HUDEP-2 (cell line): Measurements from ENCODE around the gene DDN.

Experiments
- DNase-seq, 76 experiments: peaks; one replicate each; lab custom pipeline; 2025; ENCODE audit not compliant: unreplicated experiment in 76 of 76; lab: John Stamatoyannopoulos, UW

DDN gene

DNA sequence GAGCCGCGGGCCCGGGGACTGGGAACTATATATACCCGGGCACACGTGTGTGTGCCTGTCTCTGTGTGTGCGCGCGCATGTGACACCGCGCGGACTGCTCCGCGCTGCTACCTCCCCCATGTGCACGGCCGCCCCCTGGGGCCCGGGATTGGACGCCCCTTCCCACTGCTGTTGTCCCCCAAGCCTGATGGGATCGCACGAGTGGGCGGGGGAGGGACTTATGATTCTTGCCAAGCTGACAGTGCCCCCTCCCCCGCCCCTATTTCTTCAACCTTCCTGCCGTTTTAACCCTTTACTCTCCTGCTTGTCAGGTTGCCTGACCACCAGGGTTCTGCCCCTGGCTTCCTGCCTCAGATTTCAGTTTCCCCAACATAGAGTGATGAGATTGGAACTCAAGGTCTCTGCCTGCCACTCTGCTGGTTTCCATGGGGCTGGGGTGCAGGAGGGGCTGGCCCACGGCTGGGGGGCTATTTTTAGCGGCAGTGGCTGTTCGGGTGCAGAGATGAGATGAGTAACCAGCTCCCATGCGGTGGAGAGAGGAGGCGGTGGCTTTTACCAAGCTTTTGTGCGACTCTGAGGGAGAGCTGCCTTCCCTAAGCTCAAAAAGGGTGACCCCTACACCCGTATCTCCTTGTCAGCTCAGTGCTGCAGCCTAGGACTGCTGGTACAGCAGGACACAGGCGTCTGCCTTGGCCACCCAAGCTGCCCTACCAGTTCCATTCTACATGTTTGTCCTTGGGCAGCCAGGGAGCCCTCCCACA, at the start of gene DDN:
DDN (minus strand) TSS at position 5 of the 761 bp plus-strand sequence. CDS start 88 bp downstream, outside the sequence.
- peak in 55 of 76 experiments; percentile 8 to 71 (median 43) for DNase-seq

DNA sequence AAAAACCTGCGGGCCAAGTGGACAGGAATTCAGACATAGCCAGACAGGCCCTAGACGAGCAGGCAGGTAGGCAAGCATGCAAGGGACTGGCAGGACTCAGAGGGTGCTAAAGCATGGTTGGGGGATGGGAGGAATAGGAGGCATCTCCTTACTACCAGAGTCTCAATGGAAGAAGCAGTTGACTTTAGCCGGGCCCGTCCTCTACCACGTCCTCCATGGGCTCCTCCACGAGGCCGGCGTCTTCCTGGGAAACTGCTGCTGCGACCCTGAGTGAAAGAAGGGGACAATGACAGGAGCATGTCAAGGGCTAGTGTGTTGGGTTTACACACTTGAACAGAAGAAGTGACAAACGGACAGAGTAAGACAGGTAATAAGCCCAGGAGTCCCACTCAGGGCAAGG, 49.8 kb upstream of the DDN start:
- no peak for DNase-seq

DNA sequence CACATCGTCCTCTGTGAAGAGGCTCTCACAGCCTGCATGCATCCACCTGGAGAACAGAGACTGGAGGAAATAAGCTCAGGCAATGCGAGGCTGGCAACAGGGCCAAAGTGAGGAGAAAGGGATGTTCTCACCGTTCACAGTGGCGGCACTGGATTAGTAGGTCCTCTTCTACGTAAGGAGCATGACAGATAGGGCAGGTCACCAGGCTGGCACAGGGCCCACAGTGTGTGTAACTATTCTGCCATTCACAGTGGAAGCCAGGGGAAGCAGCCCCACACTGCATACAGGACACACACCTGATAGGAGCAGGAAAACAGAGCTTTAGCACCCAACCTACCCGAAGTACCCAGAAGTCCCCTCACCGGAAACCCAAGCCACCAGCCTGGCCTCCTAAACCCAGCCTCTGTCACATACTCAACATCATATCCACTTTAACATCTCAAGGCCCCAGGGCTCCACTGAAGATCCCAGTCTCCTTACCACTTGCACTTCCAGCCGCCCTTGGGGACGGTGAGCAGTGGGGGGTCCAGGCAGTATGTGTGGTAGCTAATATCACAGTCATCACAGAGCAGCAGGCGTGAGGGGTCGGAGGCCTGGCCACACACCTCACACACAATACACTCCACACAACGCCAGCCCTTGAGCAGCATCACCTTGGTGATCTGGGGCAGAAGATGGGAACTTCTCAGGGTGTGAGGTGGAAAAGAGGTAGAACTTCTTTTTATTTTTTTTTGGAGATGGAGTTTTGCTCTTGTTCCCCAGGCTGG, 47.1 kb upstream of the DDN start:
- DNase-seq, result no peak

DNA sequence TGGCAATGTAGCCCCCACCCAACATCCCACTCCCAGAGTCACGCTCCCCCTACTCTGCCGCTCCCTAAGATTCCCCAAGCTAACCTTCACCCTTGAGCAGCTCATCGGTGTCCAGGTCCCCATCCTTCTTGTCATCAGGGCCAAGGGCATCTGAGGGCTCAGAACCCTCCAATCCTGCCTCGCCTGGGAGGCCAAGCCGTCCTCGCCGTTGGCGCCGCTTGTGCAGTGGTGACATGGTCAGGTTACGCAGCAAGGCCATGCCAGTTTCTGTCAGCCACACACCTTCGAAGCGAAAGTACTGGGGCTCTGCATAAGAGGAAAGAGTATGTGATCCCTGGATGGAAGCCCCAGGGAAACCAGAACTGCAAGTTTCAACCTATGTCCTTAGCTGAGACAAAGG, 45.5 kb upstream of the DDN start:
- DNase-seq, result no peak

DNA sequence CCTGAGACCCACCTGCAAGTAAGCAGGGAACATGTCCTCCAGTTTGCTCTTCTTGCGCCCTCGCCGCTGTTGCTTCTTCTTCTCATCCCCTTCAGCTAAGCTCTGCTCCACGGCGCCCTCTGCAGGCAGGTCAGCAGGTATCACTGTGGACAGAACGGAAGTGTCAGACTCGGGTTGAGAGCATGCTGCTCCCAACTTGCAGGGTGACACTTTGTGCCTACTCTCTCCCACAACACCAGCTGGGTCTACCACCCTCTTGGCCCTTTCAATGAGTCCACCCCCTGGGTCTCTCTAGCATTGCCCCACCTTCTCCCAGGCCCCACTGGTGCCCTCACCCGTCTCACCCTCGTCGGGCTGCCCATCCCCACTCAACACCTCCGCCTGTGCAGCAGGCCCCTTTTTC, 44.7 kb upstream of the DDN start:
- peak in 65 of 76 experiments; percentile 4 to 77 (median 48) for DNase-seq

DNA sequence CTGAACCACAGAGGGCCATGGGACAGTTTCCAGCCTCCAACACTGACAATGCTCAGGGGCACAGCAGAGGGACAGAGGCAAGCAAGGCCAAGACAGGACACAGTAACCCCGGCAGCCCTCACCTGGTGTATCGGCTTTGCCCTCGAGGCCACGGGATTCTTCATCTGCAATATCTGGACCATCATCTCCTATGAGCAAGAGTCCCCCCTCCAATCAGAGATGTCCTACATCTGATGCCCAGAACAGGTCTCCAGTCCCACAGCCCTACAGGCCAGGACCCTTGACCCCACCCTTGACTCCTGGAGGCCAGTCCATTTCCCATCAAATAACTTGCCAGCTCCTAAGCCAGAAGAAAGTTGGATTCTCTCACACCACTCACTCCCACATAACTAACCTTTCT, 44.1 kb upstream of the DDN start:
- DNase-seq, result no peak

DNA sequence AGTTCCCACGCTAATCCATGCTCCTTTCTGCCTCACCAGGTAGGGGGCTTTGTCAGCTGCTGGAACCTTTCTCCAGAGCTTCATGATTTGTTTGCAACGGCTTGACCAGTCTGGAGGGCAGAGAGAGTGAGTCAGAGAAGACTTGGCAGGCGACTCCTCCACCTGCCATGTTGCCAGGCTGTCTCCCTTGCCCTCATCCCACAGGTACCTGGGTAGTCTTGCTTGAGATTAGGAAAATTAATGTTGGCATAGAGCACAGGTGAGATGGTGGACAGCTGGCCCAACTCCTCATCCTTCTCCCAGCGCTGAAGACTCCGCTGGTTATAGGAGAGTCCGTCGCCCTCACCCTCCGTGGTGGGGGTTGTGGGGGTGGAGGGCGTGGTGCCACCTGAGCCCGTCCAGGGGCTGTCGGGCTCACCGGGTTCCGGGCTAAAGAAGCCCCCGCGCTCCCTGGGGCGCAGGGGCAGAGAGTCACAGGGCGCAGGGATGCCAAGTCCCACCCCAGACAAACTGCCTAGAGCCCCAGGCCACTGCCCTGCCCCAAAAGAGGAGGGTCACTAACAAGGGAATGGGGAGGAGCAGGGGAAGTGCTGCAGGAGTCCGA, 42.8 kb upstream of the DDN start:
- DNase-seq, result no peak

DNA sequence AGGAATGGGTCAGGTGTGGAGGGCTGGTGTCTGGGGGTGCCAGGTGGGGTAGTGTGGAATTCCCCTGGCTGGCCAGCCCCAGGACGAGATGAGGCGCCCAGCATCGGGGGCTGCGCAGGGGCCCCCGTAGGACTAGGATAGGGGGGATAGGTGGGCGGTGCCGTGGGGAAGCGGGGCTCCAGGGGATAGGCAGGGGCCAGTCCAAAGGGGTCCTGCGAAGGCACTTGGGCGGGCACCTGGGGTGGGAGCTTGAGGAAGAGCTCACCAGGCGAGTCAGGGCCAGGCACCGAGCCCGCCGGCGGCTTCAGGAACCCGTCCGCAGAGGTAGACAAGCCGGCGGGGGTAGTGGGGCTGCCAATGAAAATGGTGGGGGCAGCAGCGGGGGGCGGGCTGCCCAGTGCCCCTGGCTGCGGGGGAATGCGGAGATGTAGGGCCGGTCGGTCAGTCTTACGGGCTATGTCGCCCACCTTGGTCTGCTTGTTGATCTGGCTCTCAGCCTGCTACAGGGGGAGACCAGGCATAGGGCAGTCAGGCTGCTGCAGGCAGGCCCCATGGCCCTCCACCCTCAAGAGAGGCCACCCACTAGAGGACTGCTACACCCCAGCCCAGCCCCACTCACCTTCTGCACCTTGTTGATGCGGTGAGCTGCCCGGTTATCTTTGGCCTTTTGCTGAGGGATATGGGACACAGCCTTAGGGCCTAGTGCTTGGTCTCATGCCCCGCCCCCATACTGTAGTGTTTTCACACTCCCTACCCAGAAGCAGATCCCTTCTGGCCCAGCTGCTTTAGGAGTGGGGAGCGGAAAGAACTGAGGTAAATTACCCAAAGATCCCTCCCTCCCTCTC, 42.1 kb upstream of the DDN start:
- no peak for DNase-seq

DNA sequence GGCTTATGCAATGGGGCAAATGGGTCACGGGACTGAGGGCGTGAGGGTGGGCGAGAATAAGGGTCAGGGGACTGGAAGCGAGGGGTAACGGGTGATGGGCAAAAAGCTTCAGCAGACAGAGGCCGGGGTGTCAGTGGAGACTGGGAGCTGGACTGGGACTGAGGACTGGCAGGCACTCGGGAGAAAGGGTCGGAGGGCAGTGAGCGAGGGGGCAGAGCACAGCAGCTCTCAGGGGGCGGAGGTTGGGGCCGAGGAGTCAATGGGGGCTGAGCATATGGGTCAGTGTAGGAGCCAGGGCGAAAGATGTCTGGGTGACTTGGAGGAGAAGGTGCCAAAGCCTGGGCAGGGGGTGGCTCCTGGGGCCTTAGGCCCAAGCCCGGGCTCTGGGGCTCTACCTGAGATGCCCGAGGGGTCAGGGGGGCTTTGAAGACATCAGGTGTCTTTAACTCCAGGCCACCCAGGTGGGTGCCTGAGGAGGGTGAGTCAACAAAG, 41.2 kb upstream of the DDN start:
- DNase-seq, result no peak

DNA sequence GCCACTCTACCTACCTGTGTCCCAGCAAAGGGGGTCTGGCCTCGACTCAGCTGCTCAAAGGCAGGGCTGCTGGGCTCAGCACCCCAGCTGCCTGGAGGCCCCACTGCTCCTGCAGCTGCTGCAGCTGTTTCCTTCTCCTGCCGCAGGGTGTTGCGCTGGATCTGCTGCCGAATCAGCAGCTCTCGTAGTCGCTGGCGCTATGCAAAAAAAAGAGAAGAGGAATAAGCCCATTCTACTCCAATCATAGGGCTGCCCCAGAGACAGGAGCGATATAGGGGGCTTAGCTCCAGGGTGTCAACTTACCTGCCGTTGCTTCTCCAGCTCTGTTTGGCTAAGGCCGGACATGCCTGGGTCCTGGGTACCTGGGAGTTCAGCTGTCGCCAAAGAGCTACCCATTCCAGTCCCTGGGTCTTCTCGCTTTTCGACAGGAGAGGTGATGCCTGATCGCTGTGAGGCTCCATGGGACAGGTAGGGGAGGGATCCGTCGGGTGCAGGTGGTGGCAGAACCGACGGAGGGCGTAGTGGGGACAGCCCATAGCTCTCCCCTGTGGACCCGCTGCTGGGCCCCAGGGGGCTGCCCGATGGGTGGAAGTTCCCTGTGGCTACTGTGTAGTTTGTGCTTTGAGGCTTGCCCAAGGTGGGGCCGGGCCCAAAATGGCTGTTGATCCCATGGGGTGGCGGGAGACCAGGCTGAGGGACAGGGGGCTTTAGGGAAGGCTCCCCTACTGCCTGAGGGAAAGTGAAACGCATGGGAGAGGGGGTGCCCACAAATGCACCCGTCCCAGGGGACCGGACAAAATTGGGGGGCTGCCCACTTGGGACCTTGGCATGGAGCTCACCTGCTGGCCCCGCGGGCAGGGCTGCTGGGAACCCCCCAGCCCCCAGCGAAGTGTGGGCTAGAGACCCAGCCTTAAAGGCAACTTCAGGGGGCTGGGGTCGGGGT, 40.5 kb upstream of the DDN start:
- no peak for DNase-seq

DNA sequence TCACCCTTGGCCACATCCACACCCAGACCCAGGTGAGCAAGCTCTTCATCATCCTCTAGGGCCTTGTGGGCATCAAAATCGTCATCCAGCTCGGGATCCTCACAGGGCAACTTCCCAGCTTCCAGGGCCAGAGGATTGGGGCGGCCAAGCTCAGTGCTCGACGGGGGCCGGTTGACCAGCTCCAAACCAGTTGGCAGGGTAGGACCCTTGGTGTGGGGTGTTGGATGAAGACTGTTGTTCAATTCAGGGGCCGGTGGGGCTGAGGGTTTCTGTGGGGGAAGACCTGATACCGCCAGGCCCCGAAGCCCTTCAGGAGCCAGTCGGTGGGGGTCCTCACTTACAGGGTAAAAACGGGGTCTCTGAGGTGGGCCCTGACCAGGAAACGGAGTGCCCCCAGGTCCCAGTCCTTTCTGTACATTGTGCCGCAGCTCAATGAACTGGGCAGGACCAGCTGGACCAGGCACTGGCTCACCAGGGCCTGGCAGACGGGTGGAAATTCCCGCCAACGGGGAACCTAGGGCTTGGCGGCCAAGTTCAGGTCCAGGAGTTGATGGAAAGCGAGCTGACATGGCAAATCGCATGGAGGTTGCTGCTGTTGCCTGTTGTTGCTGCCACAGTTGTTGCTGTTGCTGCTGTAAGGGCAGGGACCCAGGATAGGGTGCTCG, 39.2 kb upstream of the DDN start:
- DNase-seq, result no peak

DNA sequence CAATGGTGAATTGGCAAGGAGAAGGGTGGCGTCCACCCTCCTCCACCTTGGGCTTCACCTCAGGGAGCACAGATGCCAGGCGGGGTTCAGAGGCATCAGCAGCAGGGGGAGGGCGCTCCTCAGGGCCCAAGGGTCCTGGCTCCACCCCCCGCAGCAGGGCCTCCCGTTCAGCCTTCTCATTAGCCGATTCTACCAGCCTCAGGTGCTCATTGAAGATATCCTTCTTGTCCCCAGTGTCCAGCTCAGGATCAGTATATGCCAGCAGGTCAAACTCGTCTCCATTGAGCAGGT, 38.7 kb upstream of the DDN start:
- DNase-seq, result no peak

DNA sequence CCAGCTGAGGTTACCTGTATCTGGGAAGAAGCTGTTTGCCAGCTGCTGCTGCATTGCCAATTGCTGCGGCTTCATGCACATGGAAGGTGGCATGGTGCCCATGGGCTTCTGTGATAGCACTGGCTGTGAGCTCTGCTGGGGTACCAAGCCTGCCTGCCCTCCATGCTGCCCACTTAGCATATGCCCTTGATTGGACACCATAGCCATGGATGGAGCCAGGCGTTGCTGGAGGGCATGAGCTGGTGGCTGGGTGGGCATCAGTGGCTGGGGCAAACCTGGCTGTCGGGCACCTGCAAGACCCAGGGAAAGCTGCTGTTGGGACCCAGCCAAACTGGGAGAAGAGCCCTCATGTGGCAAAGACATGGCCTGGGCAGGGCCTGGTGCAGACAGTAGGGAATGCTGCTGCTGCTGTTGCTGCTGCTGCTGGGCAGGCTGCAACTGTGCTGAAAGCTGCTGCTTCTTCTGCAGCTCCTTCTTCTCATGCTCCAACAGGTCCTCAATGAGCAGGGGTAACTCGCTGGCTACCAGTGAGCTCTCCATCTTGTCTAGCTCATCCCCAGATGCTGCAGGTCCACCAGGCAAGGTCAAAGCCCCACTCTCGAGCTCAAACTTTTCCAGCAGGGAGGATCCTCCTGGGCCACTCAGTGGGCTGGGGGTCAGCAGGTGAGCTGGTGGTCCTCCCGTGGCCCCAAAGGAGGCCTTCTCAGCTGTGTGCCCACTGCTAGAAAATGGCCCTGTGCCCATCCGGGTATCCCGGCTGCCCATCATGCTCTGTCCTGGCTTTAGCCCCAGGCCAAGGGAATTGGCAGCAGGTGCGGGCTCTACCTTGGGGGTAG, 38.2 kb upstream of the DDN start:
- no peak for DNase-seq

DNA sequence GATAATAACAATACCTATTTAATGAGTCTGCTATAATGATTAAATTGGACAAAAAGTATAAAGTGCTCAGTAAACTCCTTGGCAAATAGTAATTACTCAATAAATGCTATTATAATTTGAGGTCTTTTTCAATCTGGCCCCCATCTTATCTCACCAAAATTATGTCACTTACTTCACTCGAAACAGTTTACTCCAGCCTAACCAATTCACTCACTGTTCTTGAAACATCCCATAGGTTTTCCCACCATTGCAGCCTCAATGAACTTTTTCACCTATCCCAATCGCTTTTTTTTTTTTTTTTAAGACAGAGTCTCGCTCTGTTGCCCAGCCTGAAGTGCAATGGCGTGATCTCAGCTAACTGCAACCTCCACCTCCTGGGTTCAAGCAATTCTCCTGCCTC, 36.9 kb upstream of the DDN start:
- DNase-seq, result no peak

DNA sequence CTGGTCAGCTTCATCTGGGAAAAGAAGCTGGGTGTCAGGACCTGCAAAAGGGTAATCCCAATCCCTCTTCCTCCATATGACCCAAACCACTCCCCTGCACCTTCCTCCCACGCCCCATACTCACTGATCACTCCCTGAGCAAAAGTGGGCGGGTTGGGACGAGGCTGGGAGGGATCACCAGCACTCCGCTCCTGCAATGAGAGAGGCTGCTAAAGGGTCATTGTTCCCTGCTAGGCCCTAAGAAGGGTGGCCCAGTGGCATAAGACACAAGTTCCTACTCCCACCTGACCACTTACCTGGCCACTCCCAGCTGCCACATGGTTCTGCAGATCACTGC, 35.1 kb upstream of the DDN start:
- no peak for DNase-seq

DNA sequence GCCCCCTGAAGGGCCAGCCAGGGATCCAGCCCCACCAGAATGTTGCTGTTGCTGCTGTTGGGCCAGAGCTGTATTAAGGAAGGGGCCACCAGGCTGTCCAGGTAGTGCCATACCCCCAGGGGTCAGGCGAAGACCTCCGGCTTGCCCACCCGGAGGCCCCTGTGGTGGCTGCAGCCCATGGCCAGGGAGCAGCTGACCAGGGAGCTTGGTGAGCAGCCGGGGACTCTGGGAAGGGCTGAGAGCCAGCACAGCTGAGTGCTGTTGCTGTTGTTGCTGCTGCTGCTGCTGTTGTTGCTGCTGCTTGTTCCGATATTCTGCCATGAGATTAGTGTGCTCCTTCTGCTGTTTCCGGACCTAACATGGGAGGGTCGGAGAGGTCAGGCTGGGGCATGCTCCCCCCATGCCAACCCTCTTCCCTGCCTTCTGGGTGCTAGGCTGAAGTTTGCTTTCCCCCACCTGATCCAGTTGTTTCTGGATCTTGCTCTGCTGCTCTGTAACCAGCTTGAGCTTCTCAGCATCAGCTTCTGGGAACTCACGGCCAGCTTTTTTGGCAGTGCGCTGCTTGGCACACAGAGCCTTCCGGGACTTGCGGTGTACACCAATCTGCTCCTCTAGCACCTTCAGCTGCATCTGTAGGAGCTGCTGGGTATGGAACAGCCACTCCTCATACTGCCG, 34.6 kb upstream of the DDN start:
- no peak for DNase-seq

DNA sequence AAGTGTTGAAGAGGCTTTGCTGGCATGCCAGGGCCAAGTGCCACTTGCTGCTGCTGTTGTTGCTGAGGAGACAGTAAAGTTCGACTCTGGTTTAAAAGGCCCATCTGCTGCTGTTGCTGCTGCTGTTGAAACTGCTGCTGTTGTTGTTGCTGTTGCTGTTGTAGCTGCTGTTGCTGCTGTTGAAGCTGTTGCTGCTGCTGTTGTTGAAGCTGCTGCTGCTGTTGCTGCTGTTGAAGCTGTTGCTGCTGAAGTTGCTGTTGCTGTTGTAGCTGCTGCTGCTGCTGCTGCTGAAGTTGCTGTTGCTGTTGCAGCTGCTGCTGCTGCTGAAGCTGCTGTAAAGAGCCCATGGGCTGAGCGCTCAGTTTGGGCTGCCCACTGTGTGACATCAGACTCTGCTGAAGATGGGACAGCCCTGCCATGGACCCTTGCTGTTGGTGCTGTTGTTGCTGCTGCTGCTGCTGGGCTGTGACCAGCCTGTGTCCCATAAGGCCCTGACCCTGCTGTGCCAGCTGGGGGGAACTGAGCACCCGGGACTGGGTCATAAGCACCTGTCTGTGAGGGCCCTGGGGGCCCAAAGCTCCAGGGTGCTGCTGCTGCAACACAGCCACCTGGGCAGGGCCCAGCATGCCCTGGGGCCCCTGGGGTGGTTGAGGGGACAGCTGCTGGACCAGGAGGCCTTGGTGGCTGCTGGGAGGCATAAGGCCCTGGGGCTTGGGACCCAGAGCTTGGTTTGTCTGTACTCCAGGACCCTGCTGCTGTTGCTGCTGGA, 33.7 kb upstream of the DDN start:
- DNase-seq, result no peak
